Activated CD4-positive, alpha-beta T cell treated with anti-CD3 and anti-CD28 coated beads, Interleukin-2, amount 50 U/mL, for 16 hours (primary cell): ENCODE measurements around the gene DNAJB11.
"Not testable (repeated sequence)": the region's sequence is repeated elsewhere in the genome, so short reads cannot be mapped to it uniquely, and the experiment has no call there.

Experiments used
- DNase-seq: peaks from one replicate; pipeline ENCODE4 v3.0.0-alpha.2; 2020

The DNAJB11 gene

DNA sequence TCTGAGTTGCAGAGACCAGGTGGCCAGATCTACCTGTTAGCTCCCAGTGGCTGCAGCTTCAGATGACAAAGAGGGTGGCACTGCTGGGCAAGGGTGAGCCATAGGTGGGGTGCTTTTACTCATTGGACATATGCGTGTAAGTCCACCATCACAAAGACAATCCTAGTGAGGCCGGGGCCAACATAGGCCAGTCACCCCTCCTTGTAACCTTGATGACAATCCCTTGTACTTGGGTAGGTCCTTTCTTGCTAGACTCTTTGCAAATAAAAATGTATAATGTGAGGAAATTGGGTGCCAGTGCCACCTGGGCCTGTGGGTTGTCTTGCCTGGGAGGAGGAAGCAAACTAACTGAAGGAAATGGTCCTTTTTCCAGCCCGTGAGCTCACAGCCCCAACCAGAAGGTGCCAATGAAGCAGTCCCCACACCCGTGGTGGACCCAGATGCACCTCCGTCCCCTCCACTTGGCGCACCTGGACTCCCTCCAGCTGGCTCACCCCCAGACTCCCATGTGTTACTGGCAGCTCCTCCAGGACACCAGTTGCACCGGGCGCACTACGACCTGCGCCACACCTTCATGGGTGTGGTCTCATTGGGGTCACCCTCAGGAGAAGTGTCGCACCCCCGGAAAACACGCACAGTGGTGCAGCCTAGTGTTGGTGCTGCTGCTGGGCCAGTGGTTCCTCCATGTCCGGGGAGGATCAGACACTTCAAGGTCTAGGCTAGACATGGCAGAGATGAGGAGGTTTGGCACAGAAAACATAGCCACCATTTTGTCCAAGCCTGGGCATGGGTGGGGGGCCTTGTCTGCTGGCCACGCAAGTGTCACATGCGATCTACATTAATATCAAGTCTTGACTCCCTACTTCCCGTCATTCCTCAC is 49.9 kb downstream of the DNAJB11 start:
- DNase-seq, result no peak

DNA sequence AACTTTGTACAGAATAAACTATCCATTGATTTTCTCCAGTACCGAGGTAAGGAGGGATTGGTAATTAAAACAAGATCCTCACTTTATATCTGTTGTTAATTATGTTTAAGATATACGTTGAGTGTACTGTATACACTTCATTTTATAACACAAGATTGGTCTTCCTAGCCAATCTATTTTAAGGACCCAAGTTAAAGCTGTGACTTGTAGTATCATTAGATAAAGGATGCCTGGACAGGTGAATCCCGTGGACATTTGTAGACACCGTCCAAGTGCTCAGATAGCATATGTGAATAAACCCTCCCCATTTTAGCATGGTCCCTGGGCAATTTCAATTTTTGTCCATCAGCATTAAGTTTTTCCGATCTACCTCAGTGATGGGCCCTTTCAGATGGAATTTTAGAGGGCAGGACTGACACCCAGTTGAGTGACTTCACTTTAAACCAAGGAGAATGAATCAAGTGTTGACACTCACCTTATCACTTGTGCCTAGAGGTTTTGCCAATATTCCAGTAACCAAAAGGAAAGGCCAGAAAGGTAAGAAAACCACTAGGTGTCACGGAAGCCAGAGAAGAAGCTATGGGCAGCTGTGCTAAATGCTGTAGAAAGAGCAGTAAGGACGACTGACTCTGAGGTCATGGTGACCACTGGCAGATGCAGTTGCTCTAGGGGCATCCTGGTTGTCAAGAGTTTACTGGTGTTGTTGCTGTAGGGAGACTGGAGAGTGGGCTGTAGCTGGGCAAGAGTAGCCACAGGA is 51.6 kb downstream of the DNAJB11 start:
- DNase-seq, result no peak

DNA sequence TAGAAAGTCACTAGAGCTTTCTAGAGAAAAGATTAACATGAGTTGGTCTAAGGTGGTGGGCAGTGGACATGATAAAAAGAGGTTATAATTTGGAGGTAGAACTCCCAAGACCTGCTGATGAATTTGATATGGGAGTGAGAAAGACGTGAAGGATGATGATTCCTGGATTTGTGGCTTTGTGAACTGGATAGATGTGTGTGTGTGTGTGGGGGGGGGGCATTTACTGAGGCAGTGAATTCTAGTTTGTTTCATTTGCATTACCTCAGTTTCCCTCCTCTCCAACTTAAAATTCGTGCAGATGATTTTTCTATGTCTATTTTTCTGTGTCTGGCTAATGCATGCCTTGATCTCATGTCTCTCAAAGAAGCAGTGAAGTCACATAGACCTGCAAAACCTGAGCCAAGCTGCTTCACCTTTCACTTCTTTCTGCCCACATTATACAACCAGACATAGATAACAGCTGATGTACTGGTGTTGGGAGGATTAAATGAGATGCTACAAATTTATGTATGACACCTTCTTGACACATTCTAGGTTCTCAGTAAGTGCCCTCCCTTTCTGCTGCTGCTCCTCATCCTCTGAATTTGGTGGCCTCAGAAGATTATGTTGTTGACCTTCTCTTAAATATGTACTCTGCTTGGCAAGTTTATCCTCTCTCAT is 52.3 kb downstream of the DNAJB11 start:
- DNase-seq, result no peak

DNA sequence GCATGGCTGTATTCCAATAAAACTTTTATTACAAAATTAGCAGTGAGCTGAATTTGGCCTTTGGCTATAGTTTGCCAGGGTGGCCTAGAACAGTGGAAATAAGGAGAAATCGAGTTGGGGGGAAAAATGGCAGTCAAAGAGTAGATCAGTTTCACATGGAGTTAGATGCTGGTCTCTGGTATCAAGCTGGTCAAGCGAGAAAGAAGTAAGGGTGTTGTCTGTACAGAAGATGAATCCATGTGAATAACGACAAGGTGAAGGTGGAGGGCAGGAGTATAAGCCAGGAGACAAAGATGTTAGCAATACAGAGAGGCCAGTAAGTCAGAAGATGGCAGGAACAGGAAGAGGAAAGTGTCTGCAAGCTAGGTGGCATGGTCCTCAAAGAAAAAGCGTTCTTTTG is 54.1 kb downstream of the DNAJB11 start:
- DNase-seq, result no peak

DNA sequence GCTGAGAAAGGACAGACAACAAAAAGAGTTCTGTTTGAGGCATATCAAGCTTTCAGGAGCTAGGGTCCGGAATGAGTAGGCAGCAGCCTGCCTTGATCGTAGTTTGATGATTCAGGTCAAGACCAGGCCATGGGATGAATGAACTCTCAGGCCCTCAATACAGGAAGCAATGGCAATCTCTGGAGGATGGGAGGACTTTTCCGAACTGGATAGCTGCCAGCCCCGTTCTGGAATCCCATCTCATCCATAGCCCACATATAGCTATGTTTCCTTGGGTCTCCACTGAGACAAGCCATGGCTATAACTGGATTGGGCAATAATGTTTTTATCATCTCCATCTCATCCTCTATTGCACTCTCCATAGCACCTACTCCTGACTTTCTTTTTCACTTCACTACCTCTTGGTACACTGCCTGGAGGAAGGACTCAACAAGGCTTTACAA is 55.1 kb downstream of the DNAJB11 start:
- no peak for DNase-seq

DNA sequence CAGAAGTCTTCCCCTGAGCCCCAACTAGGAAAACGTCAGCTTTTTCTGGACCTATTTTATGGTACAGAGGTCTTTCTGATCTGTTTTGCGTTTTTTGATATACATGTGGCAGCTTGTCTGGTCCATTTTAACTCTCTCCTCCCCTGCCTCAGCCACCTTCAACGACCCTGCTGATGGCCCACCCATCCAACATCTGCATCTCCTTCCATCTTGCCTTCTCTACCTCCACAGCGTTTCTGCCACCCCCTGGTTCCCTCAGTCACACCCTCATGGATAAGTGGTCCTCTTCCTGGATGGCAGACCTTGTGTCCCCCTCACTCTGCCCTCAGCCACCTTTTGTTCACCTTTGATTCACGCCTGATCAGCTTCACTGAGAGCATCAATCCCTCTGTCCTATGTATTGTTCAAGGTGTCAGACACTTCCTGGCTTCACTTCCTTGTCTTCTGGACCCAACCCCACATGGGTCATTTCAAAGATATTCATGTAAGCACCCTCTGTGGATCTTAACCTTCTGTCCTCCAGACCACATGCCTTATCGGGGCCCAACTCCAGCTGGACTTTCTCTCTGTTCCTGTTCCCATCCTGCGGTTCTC is 55.8 kb downstream of the DNAJB11 start:
- no peak for DNase-seq

DNA sequence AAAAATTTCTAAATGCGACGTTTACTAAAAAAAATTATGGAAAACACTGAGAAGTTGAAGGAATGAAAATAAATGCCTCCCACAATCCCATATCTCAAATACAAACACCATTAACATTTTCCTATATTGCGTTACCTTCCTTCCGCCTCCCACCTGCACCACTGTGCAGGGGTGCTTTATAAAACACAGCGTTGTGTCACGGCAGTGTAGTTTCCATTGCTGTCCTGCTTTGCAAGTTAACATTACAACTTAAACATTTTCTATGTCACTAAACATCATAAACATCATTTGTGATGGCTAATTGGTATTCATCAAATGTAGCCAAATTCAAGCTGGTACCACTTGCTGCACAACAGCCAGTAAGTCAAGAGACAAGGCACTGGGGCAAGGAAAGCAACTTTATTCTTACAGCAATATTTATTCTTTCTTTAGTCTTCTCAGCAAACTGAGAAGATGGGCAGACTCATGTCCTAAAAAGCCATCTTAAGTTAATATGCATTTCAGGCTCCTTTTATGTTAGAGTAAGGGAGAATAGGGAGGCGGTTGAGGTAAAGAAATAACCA is 57.4 kb downstream of the DNAJB11 start:
- DNase-seq, result no peak

DNA sequence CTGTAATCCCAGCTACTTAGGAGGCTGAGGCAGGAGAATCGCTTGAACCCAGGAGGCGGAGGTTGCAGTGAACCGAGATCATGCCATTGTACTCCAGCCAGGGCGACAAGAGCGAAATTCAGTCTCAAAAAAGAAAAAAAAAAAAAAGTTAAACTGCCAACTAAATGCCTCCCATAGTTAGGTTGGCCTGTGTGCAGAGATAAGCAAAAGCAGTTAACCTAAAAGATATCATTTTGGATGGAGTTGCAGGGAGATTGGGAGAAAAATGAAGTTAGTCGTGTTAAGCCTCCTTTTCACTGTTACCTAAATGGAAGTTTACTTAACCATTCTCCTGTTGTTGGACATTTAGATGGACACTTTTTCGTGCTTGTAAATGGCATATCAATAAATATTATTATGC is 58.2 kb downstream of the DNAJB11 start:
- no peak for DNase-seq

DNA sequence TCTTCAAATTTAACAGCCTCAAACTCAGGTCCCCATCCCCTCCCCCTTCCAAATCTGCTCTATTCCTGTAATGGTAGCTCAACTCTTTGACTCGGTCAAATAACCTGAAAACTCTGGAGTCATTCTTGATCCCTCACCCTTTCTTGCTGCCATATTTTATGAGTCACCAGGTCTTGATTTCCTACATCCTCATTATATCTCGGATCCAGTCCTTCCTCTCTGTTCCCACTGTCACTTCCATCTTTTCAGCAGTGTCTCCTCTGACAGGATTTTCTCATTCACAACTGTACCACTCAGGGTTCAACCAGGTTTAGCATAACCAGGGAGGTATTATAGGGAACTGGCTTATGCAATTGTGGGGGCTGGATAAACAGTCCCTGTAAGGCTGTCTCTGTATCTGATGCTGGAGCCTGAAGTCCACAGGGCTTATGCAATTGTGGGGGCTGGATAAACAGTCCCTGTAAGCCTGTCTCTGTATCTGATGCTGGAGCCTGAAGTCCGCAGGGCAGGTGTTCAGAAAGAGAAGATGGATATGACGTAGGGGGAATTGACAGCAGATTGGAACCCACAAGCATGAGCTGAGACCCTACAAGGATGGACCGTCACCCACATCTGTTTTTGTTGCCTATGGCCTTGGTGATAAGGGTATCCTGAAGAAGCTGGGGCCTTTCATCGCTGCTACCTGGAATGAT is 60.6 kb downstream of the DNAJB11 start:
- DNase-seq, result no peak

DNA sequence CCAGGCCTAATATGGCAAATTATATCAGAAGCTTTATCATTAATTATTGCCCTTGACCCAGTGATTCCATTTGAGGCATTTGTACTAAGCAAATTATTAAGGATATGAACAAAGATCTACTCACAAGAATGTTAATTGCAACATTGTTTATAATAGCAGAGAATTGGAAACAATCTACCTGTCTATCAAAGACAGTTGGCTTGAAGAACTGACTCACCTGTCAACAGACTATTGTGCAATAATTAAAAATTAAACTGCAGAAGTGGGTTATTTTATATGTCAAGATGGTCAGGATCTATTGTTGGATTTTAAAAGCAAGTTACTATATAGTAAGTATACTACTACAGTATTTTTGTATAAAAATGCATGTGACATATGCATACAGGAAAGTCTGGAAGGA is 63.0 kb downstream of the DNAJB11 start:
- DNase-seq, result no peak

DNA sequence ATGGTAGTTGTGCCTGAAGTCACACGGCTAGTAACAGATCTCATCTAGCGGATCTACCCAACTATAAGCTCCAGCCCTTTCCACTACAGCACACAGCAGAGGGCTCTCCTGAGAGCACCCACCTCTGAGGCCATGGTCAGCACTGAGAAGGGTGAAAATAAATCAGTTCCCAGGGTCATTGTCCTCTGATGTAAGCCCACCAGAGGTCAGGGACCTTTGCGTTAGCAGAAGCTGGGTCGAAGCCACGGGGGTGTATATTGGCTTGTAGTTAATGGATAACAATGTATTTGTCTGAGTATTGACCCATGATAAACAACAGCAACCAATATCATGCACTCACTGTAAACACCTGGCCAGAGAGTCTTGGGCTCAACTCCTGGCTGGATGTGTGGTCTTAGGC is 63.7 kb downstream of the DNAJB11 start:
- not testable (repeated sequence) for DNase-seq
